K562 (cell line): Measurements from ENCODE around the gene METAP1D. TPM values are rescaled to one million over a fixed set of nuclear protein-coding genes. Genes with fewer than 3 reads are reported as not detected.

Source experiments
- BRF1 ChIP-seq: IDR thresholded peaks from 3 replicates; pipeline ENCODE4 v1.6.1; 2011; ENCODE audit warnings: borderline replicate concordance, mild to moderate bottlenecking; ENCODE audit not compliant: insufficient read length; ENCODE audit errors: extremely low read depth
- HNRNPL ChIP-seq: fragments of 200-400 bp; formaldehyde crosslinking; IDR thresholded peaks from 2 replicates; pipeline ENCODE4 v1.6.1; 2017; ENCODE audit warnings: low read depth, mild to moderate bottlenecking, low read length
- JUNB ChIP-seq: fragments of 450-650 bp; formaldehyde crosslinking; conservative IDR thresholded peaks from 2 replicates; pipeline ENCODE4 v1.4.0; 2020; ENCODE audit warnings: mild to moderate bottlenecking
- KLF10 ChIP-seq: fragments of 250-450 bp; sonication (Bioruptor Pico); IDR thresholded peaks from 2 replicates; pipeline ENCODE4 v1.6.1; 2021; ENCODE audit warnings: matching md5 sums
- MAFK ChIP-seq: IDR thresholded peaks from 2 replicates; pipeline ENCODE4 v1.6.1; 2011; ENCODE audit warnings: low read length, improper control_type of control experiment
- MCM2 ChIP-seq: fragments of 450-650 bp; IDR thresholded peaks from 2 replicates; pipeline ENCODE4 v1.6.1; 2017; ENCODE audit warnings: low read depth, mild to moderate bottlenecking
- MCM7 ChIP-seq, 2 experiments: fragments of 450-650 bp; IDR thresholded peaks; 2 replicates each; pipeline ENCODE4 v1.6.1; 2016 to 2018
- MEF2D ChIP-seq: conservative IDR thresholded peaks from 2 replicates; pipeline ENCODE4 v1.6.1; 2016; ENCODE audit warnings: low read depth, missing genetic modification characterization, missing compliant biosample characterization
- MTA2 ChIP-seq: fragments of 450-650 bp; IDR thresholded peaks from 2 replicates; pipeline ENCODE4 v1.6.1; 2016; ENCODE audit warnings: low read depth
- NFXL1 ChIP-seq: fragments of 450-650 bp; formaldehyde crosslinking; IDR thresholded peaks from 2 replicates; pipeline ENCODE4 v1.4.0; 2021; ENCODE audit warnings: mild to moderate bottlenecking
- POLR3A ChIP-seq: IDR thresholded peaks from 2 replicates; pipeline ENCODE4 v1.6.1; 2011; ENCODE audit warnings: borderline replicate concordance, mild to moderate bottlenecking, moderate library complexity; ENCODE audit not compliant: insufficient read length, insufficient read depth; ENCODE audit errors: extremely low read depth
- RBBP5 ChIP-seq: fragments of 200-600 bp; sonication (generic); IDR thresholded peaks from 2 replicates; pipeline ENCODE4 v1.6.1; 2012; ENCODE audit warnings: borderline replicate concordance, mild to moderate bottlenecking, low read length, control low read depth, inconsistent platforms; ENCODE audit not compliant: insufficient read depth, poor library complexity, severe bottlenecking
- RBM17 ChIP-seq: fragments of 200-400 bp; formaldehyde crosslinking; IDR thresholded peaks from 2 replicates; pipeline ENCODE4 v1.6.1; 2017; ENCODE audit warnings: low read depth, mild to moderate bottlenecking, low read length, borderline replicate concordance
- TBL1XR1 ChIP-seq, 2 experiments: IDR thresholded peaks; 2 replicates each; pipeline ENCODE4 v1.6.1; 2012; ENCODE audit warnings: improper control_type of control experiment in 2 of 2, low read length in 2 of 2, mild to moderate bottlenecking in 1 of 2
- WHSC1 ChIP-seq: IDR thresholded peaks from one replicate; pipeline ENCODE4 v1.6.1; 2012; ENCODE audit warnings: low read length, control low read depth, inconsistent platforms
- YBX1 ChIP-seq: fragments of 450-650 bp; IDR thresholded peaks from 2 replicates; pipeline ENCODE4 v1.7.1; 2016; ENCODE audit warnings: mild to moderate bottlenecking
- ZC3H8 ChIP-seq: fragments of 450-650 bp; IDR thresholded peaks from 2 replicates; pipeline ENCODE4 v1.6.1; 2017
- ZFP30 ChIP-seq: fragments of 250-450 bp; sonication (Bioruptor Pico); IDR thresholded peaks from 2 replicates; pipeline ENCODE4 v1.8.0; 2022; ENCODE audit warnings: moderate library complexity, mild to moderate bottlenecking, inconsistent platforms, borderline replicate concordance
- ZNF140 ChIP-seq: fragments of 250-450 bp; sonication (Bioruptor Pico); IDR thresholded peaks from 2 replicates; pipeline ENCODE4 v1.8.0; 2021; ENCODE audit warnings: moderate library complexity, mild to moderate bottlenecking, inconsistent platforms
- ZNF184 ChIP-seq: sonication (generic); formaldehyde crosslinking; IDR thresholded peaks from 2 replicates; pipeline ENCODE4 v1.5.0; 2020; ENCODE audit warnings: missing genetic modification reagents
- polyA plus RNA-seq, 8 experiments: library from polyadenylated mRNA; depleted of rRNA in 4 of 8; stranded (reverse) in 5 of 8; unstranded in 3 of 8; fragments of >200 nt; fragmentation: Nextera tagmentation in 2 of 8; fragmentation: Illumina TruSeq in 1 of 8; extraction: Ambion mirVana in 2 of 8; extraction: Trizol in 1 of 8; gene quantifications; 2 replicates each; pipeline versions ENCODE4 v1.2.1 to v1.2.3, GENCODE V29; 2011 to 2014; ENCODE audit warnings: inconsistent platforms in 1 of 8, missing spikeins in 1 of 8
- total RNA-seq, 7 experiments: library from RNA; depleted of rRNA in 6 of 7; stranded (reverse); fragments of >200 nt in 6 of 7; fragmentation: Illumina TruSeq in 2 of 7; extraction: Trizol in 2 of 7; gene quantifications; 2 replicates each; pipeline versions ENCODE4 v1.2.1 to v1.2.3, GENCODE V29; 2011 to 2021; ENCODE audit warnings: low replicate concordance in 1 of 7
- TF ChIP-seq, protein P1 (sequence below): fragments of 250-450 bp; sonication (Bioruptor Pico); IDR thresholded peaks from 2 replicates; pipeline ENCODE4 v1.8.0; 2022; ENCODE audit warnings: inconsistent platforms
- TF ChIP-seq, protein P2 (sequence below), 2 experiments: fragments of 150-350 bp in 1 of 2; IDR thresholded peaks; 2 replicates each; pipeline ENCODE4 v1.6.1; 2012 to 2016; ENCODE audit warnings: low read depth in 2 of 2, low read length in 2 of 2, mild to moderate bottlenecking in 1 of 2, moderate library complexity in 1 of 2
- TF ChIP-seq, protein P3 (sequence below): fragments of 250-450 bp; sonication (Bioruptor Pico); IDR thresholded peaks from 2 replicates; pipeline ENCODE4 v1.5.0; 2020; ENCODE audit warnings: mild to moderate bottlenecking

The METAP1D gene
- total and polyA plus RNA-seq, 9 of the 15 experiments (the other 6 are each of a cell fraction or from before 2014, with no cell fraction given): 8.0 to 23.4 (median 15.7) TPM

DNA sequence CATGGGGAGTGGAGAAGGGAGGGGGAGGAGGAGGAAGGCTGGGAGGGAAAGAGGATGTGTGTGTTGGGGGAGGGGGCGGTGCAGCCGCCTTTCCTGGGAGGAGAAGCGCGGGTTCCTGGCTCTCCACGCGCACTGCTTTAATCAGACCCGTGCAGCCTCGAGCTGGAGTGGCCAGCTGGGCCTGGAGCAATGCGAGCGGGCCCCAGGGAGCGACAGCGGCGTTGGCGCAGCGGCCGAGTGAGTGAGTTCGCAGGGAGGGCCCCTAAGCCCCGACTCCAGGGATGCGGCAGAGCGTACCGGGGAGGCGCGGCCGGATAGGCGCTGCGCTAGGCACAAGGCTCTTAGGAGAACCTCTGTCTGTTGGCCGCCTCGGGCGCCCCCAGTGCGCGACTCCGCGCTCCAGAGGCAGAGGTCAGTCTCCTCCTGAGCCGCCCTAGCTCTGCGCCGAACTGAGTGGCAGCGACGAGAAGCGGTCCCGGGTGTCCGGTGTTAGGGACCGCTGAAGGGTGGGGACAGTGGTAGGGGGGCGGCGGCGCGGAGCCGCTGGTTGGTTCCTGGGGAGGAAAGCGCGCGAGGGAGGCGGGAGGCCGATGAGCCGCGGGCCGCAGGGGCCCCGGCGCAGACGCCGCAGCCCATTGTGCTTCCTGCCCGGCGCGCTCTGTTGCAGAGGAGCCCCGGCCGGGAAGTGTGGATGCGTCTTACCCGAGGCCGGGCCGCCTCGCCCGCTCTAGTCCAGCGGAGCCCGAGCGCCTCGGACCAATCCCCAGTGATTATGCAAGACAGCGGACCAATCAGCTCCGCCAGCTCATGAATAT is 85.1 kb downstream of the METAP1D start (continued):
- TF ChIP-seq MTA2 (no peak), KLF10 (CRISPR knock-in tag) (no peak), MEF2D (no peak), JUNB (CRISPR knock-in tag) (no peak), RBBP5 (peak; percentile 50), ZFP30 (CRISPR knock-in tag) (no peak), ZNF140 (CRISPR knock-in tag) (no peak), RBM17 (no peak), YBX1 (no peak), HNRNPL (0 out of 2 replicates have a peak, but pooled peaks have one; percentile 63), ZC3H8 (no peak), ZNF184 (CRISPR knock-in tag) (no peak), TBL1XR1 (IDR thresholded peaks at IDR 0.05; ENCODE audit: low read length in 2 of 2) (no peak; a peak in 1 of 4 replicates), WHSC1 (no peak), BRF1 (no peak), MCM7 (IDR thresholded peaks at IDR 0.05) (no peak), MCM2 (no peak), NFXL1 (CRISPR knock-in tag) (no peak), MAFK (no peak; the same call in 1 of the 2 replicates), POLR3A (no peak)
- TF ChIP-seq, protein P1, sequence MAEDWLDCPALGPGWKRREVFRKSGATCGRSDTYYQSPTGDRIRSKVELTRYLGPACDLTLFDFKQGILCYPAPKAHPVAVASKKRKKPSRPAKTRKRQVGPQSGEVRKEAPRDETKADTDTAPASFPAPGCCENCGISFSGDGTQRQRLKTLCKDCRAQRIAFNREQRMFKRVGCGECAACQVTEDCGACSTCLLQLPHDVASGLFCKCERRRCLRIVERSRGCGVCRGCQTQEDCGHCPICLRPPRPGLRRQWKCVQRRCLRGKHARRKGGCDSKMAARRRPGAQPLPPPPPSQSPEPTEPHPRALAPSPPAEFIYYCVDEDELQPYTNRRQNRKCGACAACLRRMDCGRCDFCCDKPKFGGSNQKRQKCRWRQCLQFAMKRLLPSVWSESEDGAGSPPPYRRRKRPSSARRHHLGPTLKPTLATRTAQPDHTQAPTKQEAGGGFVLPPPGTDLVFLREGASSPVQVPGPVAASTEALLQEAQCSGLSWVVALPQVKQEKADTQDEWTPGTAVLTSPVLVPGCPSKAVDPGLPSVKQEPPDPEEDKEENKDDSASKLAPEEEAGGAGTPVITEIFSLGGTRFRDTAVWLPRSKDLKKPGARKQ (CRISPR knock-in tag): no peak
- TF ChIP-seq, protein P2, sequence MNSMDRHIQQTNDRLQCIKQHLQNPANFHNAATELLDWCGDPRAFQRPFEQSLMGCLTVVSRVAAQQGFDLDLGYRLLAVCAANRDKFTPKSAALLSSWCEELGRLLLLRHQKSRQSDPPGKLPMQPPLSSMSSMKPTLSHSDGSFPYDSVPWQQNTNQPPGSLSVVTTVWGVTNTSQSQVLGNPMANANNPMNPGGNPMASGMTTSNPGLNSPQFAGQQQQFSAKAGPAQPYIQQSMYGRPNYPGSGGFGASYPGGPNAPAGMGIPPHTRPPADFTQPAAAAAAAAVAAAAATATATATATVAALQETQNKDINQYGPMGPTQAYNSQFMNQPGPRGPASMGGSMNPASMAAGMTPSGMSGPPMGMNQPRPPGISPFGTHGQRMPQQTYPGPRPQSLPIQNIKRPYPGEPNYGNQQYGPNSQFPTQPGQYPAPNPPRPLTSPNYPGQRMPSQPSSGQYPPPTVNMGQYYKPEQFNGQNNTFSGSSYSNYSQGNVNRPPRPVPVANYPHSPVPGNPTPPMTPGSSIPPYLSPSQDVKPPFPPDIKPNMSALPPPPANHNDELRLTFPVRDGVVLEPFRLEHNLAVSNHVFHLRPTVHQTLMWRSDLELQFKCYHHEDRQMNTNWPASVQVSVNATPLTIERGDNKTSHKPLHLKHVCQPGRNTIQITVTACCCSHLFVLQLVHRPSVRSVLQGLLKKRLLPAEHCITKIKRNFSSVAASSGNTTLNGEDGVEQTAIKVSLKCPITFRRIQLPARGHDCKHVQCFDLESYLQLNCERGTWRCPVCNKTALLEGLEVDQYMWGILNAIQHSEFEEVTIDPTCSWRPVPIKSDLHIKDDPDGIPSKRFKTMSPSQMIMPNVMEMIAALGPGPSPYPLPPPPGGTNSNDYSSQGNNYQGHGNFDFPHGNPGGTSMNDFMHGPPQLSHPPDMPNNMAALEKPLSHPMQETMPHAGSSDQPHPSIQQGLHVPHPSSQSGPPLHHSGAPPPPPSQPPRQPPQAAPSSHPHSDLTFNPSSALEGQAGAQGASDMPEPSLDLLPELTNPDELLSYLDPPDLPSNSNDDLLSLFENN (IDR thresholded peaks at IDR 0.05; ENCODE audit: low read depth in 2 of 2, low read length in 2 of 2): peak in 1 of 2 experiments; percentile 44; a peak in 1 of 4 replicates
- TF ChIP-seq, protein P3, sequence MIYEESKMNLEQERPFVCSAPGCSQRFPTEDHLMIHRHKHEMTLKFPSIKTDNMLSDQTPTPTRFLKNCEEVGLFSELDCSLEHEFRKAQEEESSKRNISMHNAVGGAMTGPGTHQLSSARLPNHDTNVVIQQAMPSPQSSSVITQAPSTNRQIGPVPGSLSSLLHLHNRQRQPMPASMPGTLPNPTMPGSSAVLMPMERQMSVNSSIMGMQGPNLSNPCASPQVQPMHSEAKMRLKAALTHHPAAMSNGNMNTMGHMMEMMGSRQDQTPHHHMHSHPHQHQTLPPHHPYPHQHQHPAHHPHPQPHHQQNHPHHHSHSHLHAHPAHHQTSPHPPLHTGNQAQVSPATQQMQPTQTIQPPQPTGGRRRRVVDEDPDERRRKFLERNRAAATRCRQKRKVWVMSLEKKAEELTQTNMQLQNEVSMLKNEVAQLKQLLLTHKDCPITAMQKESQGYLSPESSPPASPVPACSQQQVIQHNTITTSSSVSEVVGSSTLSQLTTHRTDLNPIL: no peak
